Measurements from ENCODE around the gene TRABD2A.
"Not testable (repeated sequence)": the region's sequence is repeated elsewhere in the genome, so short reads cannot be mapped to it uniquely, and the experiment has no call there.

Gene TRABD2A

GRCh38 chr2:84878896-84879583, 1.8 kb downstream of the TRABD2A start:
- TF ChIP-seq CTCF (conservative IDR thresholded peaks at IDR 0.05; ENCODE audit: low read depth, low read length): no peak
- Histone ChIP-seq H3K4me2 (no peak overlapping the region), H4K20me1 (ENCODE audit: insufficient read depth) (no peaks in the 10 kb centered on the region), H2AFZ (ENCODE audit: low read depth) (no peak overlapping the region), H3K9ac (no peak overlapping the region), H3K36me3 (ENCODE audit: insufficient read depth) (no peaks in the 10 kb centered on the region), H3K79me2 (ENCODE audit: insufficient read depth, low read depth) (no peaks in the 10 kb centered on the region), H3K4me1 (ENCODE audit: low read depth, poor library complexity, severe bottlenecking) (peaks cover 20% of the 10 kb centered on the region), H3K27ac (no peak overlapping the region), H3K4me3 (IDR thresholded peaks at IDR 0.05; ENCODE audit: insufficient read depth, low read depth, low read length) (no peak overlapping the region), H3K27me3 (ENCODE audit: insufficient read depth, low read depth) (peaks cover 8% of the 10 kb centered on the region; the same call in 1 of the 2 replicates)

- H3K4me2 ChIP-seq: no peak overlapping the region
Observed at GRCh38 chr2:84878459-84878858, 2.4 kb downstream of the TRABD2A start.

GRCh38 chr2:84876369-84876768, 4.5 kb downstream of the TRABD2A start:
- H3K4me3 ChIP-seq (IDR thresholded peaks at IDR 0.05; ENCODE audit: insufficient read depth, low read depth, low read length): no peak overlapping the region
- H3K79me2 ChIP-seq (ENCODE audit: insufficient read depth, low read depth): no peaks in the 10 kb centered on the region
- H4K20me1 ChIP-seq (ENCODE audit: insufficient read depth): no peaks in the 10 kb centered on the region
- peaks cover 13% of the 10 kb centered on the region for H3K4me1 ChIP-seq (ENCODE audit: low read depth, poor library complexity, severe bottlenecking)
- no peak for TF ChIP-seq CTCF (conservative IDR thresholded peaks at IDR 0.05; ENCODE audit: low read depth, low read length)
- peaks cover 8% of the 10 kb centered on the region; the same call in 1 of the 2 replicates for H3K27me3 ChIP-seq (ENCODE audit: insufficient read depth, low read depth)
- H3K9ac ChIP-seq: no peak overlapping the region
- no peak overlapping the region for H3K27ac ChIP-seq
- no peak overlapping the region for H3K4me2 ChIP-seq
- H2AFZ ChIP-seq (ENCODE audit: low read depth): no peak overlapping the region
- H3K36me3 ChIP-seq (ENCODE audit: insufficient read depth): no peaks in the 10 kb centered on the region

More at GRCh38 chr2:84878459-84878858, 2.4 kb downstream of the TRABD2A start:
- H3K27me3 ChIP-seq (ENCODE audit: insufficient read depth, low read depth): peaks cover 8% of the 10 kb centered on the region; the same call in 1 of the 2 replicates
- H2AFZ ChIP-seq (ENCODE audit: low read depth): no peak overlapping the region
- no peaks in the 10 kb centered on the region for H3K79me2 ChIP-seq (ENCODE audit: insufficient read depth, low read depth)
- no peak overlapping the region for H3K4me3 ChIP-seq (IDR thresholded peaks at IDR 0.05; ENCODE audit: insufficient read depth, low read depth, low read length)
- no peak for TF ChIP-seq CTCF (conservative IDR thresholded peaks at IDR 0.05; ENCODE audit: low read depth, low read length)
- no peaks in the 10 kb centered on the region for H4K20me1 ChIP-seq (ENCODE audit: insufficient read depth)
- H3K4me1 ChIP-seq (ENCODE audit: low read depth, poor library complexity, severe bottlenecking): peaks cover 20% of the 10 kb centered on the region
- no peaks in the 10 kb centered on the region for H3K36me3 ChIP-seq (ENCODE audit: insufficient read depth)
- no peak overlapping the region for H3K27ac ChIP-seq
- H3K9ac ChIP-seq: no peak overlapping the region

- not testable (repeated sequence) for H3K79me2 ChIP-seq (ENCODE audit: insufficient read depth, low read depth); H4K20me1 ChIP-seq (ENCODE audit: insufficient read depth); H3K4me3 ChIP-seq (IDR thresholded peaks at IDR 0.05; ENCODE audit: insufficient read depth, low read depth, low read length); H3K4me2 ChIP-seq; H2AFZ ChIP-seq (ENCODE audit: low read depth); H3K9ac ChIP-seq; H3K27ac ChIP-seq; H3K36me3 ChIP-seq (ENCODE audit: insufficient read depth); H3K27me3 ChIP-seq (ENCODE audit: insufficient read depth, low read depth)
- H3K4me1 ChIP-seq (ENCODE audit: low read depth, poor library complexity, severe bottlenecking): peaks cover 13% of the 10 kb centered on the region
Observed at GRCh38 chr2:84875619-84876018, 5.3 kb downstream of the TRABD2A start.

GRCh38 chr2:84875213-84875560, 5.7 kb downstream of the TRABD2A start:
- H3K27me3 ChIP-seq (ENCODE audit: insufficient read depth, low read depth): peaks cover 3% of the 10 kb centered on the region; the same call in 1 of the 2 replicates
- no peaks in the 10 kb centered on the region for H3K36me3 ChIP-seq (ENCODE audit: insufficient read depth)
- peaks cover 13% of the 10 kb centered on the region for H3K4me1 ChIP-seq (ENCODE audit: low read depth, poor library complexity, severe bottlenecking)
- H3K4me3 ChIP-seq (IDR thresholded peaks at IDR 0.05; ENCODE audit: insufficient read depth, low read depth, low read length): no peak overlapping the region
- peak overlapping the region; percentile 23; the same call in 1 of the 2 replicates for H3K4me2 ChIP-seq
- H3K79me2 ChIP-seq (ENCODE audit: insufficient read depth, low read depth): no peaks in the 10 kb centered on the region
- no peak overlapping the region for H3K27ac ChIP-seq
- H2AFZ ChIP-seq (ENCODE audit: low read depth): no peak overlapping the region
- TF ChIP-seq CTCF (conservative IDR thresholded peaks at IDR 0.05; ENCODE audit: low read depth, low read length): no peak
- H4K20me1 ChIP-seq (ENCODE audit: insufficient read depth): no peaks in the 10 kb centered on the region
- H3K9ac ChIP-seq: no peak overlapping the region

Data from KMS-11 (cell line).